HCT116 (cell line): ENCODE results near the gene OR13H1. TPM values are rescaled to one million over a fixed set of nuclear protein-coding genes. Genes with fewer than 3 reads are reported as not detected.

Source experiments
- ATAC-seq: fragments of 200-7000 bp; cut with Tn5 transposase; 2 replicates; pipeline ENCODE4 v1.9.1; 2020; ENCODE audit warnings: mild to moderate bottlenecking, moderate library complexity
- BruUV-seq: library from RNA; stranded (reverse); fragments of 400-500 nt; replicated peaks from 2 replicates; lab custom pipeline; 2021; lab: Mats Ljungman, UMichigan
- CTCF ChIA-PET: fragments of 300-600 bp; sonication (Branson Sonifier 250); formaldehyde crosslinking; loops from one replicate; lab custom pipeline; 2021; ENCODE audit warnings: antibody characterized with exemption; lab: Charles Lee
- POLR2A ChIA-PET: fragments of 300-600, 350-600 bp; sonication (Branson Sonifier 250); formaldehyde crosslinking; loops from one replicate; lab custom pipeline; 2021; ENCODE audit warnings: antibody characterized with exemption; lab: Charles Lee
- RAD21 ChIA-PET, 2 experiments: fragments of 300-600 bp; sonication (Branson Sonifier 250); formaldehyde crosslinking; loops; one replicate each; lab custom pipeline; 2023; ENCODE audit warnings: low total read pairs in 2 of 2; ENCODE audit not compliant: uncharacterized antibody in 2 of 2, unreplicated experiment in 2 of 2, low non-redundant PET in 1 of 2; lab: Charles Lee
- DNase-seq: peaks from one replicate; pipeline ENCODE4 v3.0.0-alpha.2; 2010; ENCODE audit warnings: low read depth, low spot score
- H2AFZ ChIP-seq: fragments of 200-600 bp; shearing (Covaris generic), sonication (generic); 2 replicates; pipeline ENCODE4 v1.6.1; 2017; ENCODE audit warnings: low read depth, mixed run types, mixed read lengths, antibody characterized with exemption, low read length; ENCODE audit not compliant: poor library complexity, severe bottlenecking
- H3K27ac ChIP-seq: 2 replicates; pipeline ENCODE4 v1.5.1; 2012; ENCODE audit warnings: low read depth, low read length
- H3K27me3 ChIP-seq: fragments of 200-600 bp; sonication (generic); 2 replicates; pipeline ENCODE4 v1.6.1; 2016; ENCODE audit warnings: mixed run types, low read length, mixed read lengths; ENCODE audit not compliant: insufficient read depth
- H3K36me3 ChIP-seq, 2 experiments: fragments of 200-500 bp in 1 of 2; fragments of 200-600 bp in 1 of 2; sonication (Bioruptor generic) in 1 of 2; sonication (generic) in 1 of 2; 2 replicates each; pipeline versions ENCODE4 v1.5.1 to v1.6.1; 2014 to 2016; ENCODE audit warnings: low read length in 2 of 2, inconsistent platforms in 1 of 2, mixed read lengths in 1 of 2, mixed run types in 1 of 2; ENCODE audit not compliant: insufficient read depth in 2 of 2, control insufficient read depth in 1 of 2
- H3K4me1 ChIP-seq, 2 experiments: fragments of 200-600 bp in 1 of 2; sonication (generic) in 1 of 2; 2 replicates each; pipeline versions ENCODE4 v1.5.1 to v1.6.1; 2012 to 2017; ENCODE audit warnings: low read length in 2 of 2, inconsistent platforms in 1 of 2, mild to moderate bottlenecking in 1 of 2, mixed read lengths in 1 of 2, mixed run types in 1 of 2, moderate library complexity in 1 of 2; ENCODE audit not compliant: insufficient read depth in 2 of 2, control insufficient read depth in 1 of 2
- H3K4me2 ChIP-seq: fragments of 200-600 bp; sonication (generic); 2 replicates; pipeline ENCODE4 v1.6.1; 2017; ENCODE audit warnings: mixed run types, low read length, mixed read lengths
- H3K4me3 ChIP-seq, 2 experiments: fragments of 200-600 bp in 1 of 2; sonication (generic) in 1 of 2; replicated peaks in 1 of 2; 2 replicates each; pipeline ENCODE4 v1.5.1; 2011 to 2016; ENCODE audit warnings: low read length in 2 of 2, control low read depth in 1 of 2, low read depth in 1 of 2, mild to moderate bottlenecking in 1 of 2, mixed read lengths in 1 of 2, mixed run types in 1 of 2
- H3K79me2 ChIP-seq: fragments of 200-600 bp; sonication (generic); 2 replicates; pipeline ENCODE4 v1.6.1; 2017; ENCODE audit warnings: mild to moderate bottlenecking, mixed run types, low read length, moderate library complexity, mixed read lengths; ENCODE audit not compliant: insufficient read depth
- H3K9ac ChIP-seq: fragments of 200-600 bp; sonication (generic); 2 replicates; pipeline ENCODE4 v1.6.1; 2016; ENCODE audit warnings: low read length, mixed read lengths
- H3K9me2 ChIP-seq: fragments of 200-600 bp; sonication (generic), shearing (Covaris generic); 2 replicates; pipeline ENCODE4 v1.6.1; 2017; ENCODE audit warnings: mixed run types, mild to moderate bottlenecking, moderate library complexity; ENCODE audit not compliant: insufficient read depth
- H3K9me3 ChIP-seq, 2 experiments: fragments of 200-500 bp in 1 of 2; fragments of 200-600 bp in 1 of 2; sonication (Bioruptor generic) in 1 of 2; sonication (generic) in 1 of 2; 2 replicates each; pipeline ENCODE4 v1.6.1; 2014 to 2017; ENCODE audit warnings: low read length in 2 of 2, mixed read lengths in 2 of 2, inconsistent platforms in 1 of 2, low read depth in 1 of 2, mild to moderate bottlenecking in 1 of 2, mixed run types in 1 of 2, moderate library complexity in 1 of 2; ENCODE audit not compliant: control insufficient read depth in 1 of 2, insufficient read depth in 1 of 2
- H4K20me1 ChIP-seq: fragments of 200-600 bp; sonication (generic), shearing (Covaris generic); 2 replicates; pipeline ENCODE4 v1.6.1; 2017; ENCODE audit warnings: mixed run types, mild to moderate bottlenecking, moderate library complexity; ENCODE audit not compliant: insufficient read depth
- CBX3 ChIP-seq: IDR thresholded peaks from 2 replicates; pipeline ENCODE4 v1.6.1; 2012; ENCODE audit warnings: low read depth
- EGR1 ChIP-seq: IDR thresholded peaks from 2 replicates; pipeline ENCODE4 v1.6.1; 2012; ENCODE audit warnings: low read depth
- ELF1 ChIP-seq: IDR thresholded peaks from 2 replicates; pipeline ENCODE4 v1.6.1; 2012; ENCODE audit warnings: low read depth, borderline replicate concordance
- SP1 ChIP-seq: IDR thresholded peaks from 2 replicates; pipeline ENCODE4 v1.6.1; 2012; ENCODE audit warnings: low read depth
- ZBTB33 ChIP-seq: IDR thresholded peaks from 2 replicates; pipeline ENCODE4 v1.6.1; 2011; ENCODE audit warnings: mild to moderate bottlenecking, low read length, moderate library complexity; ENCODE audit not compliant: insufficient replicate concordance; ENCODE audit errors: extremely low read depth
- ZNF274 ChIP-seq: fragments of 200-500 bp; sonication (Bioruptor generic); IDR thresholded peaks from 2 replicates; pipeline ENCODE4 v1.6.1; 2014; ENCODE audit warnings: mild to moderate bottlenecking, low read depth, low read length, inconsistent platforms
- intact Hi-C: fragments of 100-400 bp; cut with micrococcal nuclease; formaldehyde crosslinking; loops from 2 replicates; pipeline ENCODE4 v1.10.0; 2022
- total RNA-seq: library from RNA; stranded (reverse); gene quantifications from one replicate; pipeline ENCODE4 v1.2.1, GENCODE V29; 2021; ENCODE audit not compliant: unreplicated experiment
- TF ChIP-seq, protein P1 (sequence below): IDR thresholded peaks from 2 replicates; pipeline ENCODE4 v1.6.1; 2012; ENCODE audit warnings: low read depth
- TF ChIP-seq, protein P2 (sequence below), 3 experiments: fragments of 200-600 bp in 1 of 3; sonication (generic) in 1 of 3; IDR thresholded peaks in 2 of 3; conservative IDR thresholded peaks in 1 of 3; 2 replicates each; pipeline ENCODE4 v1.5.1; 2012 to 2017; ENCODE audit warnings: low read depth in 2 of 3, low read length in 2 of 3, antibody characterized with exemption in 1 of 3, borderline replicate concordance in 1 of 3, control low read depth in 1 of 3, mild to moderate bottlenecking in 1 of 3, mixed read lengths in 1 of 3, mixed run types in 1 of 3, moderate library complexity in 1 of 3; ENCODE audit not compliant: insufficient read depth in 1 of 3
- TF ChIP-seq, protein P3 (sequence below): IDR thresholded peaks from 2 replicates; pipeline ENCODE4 v1.6.1; 2012

OR13H1 gene
- total RNA-seq, 1 experiment from 2014 or later = not detected

- H3K79me2 ChIP-seq = no peaks in the 10 kb centered on the region
- no TSS peak for BruUV-seq
- DNase-seq (no peak), ATAC-seq (no peak)
- H3K9me3 ChIP-seq = no peaks in the 10 kb centered on the region
- H3K27ac ChIP-seq = no peak overlapping the region
- H2AFZ ChIP-seq = no peak overlapping the region
- no peaks in the 10 kb centered on the region for H3K36me3 ChIP-seq
- H3K27me3 ChIP-seq = no peaks in the 10 kb centered on the region
- H3K4me3 ChIP-seq = no peak overlapping the region
- no peak overlapping the region for H3K4me2 ChIP-seq
- TF ChIP-seq EGR1 (no peak), SP1 (no peak), ZBTB33 (no peak), ELF1 (no peak), CBX3 (no peak), ZNF274 (no peak)
- TF ChIP-seq, protein P1, sequence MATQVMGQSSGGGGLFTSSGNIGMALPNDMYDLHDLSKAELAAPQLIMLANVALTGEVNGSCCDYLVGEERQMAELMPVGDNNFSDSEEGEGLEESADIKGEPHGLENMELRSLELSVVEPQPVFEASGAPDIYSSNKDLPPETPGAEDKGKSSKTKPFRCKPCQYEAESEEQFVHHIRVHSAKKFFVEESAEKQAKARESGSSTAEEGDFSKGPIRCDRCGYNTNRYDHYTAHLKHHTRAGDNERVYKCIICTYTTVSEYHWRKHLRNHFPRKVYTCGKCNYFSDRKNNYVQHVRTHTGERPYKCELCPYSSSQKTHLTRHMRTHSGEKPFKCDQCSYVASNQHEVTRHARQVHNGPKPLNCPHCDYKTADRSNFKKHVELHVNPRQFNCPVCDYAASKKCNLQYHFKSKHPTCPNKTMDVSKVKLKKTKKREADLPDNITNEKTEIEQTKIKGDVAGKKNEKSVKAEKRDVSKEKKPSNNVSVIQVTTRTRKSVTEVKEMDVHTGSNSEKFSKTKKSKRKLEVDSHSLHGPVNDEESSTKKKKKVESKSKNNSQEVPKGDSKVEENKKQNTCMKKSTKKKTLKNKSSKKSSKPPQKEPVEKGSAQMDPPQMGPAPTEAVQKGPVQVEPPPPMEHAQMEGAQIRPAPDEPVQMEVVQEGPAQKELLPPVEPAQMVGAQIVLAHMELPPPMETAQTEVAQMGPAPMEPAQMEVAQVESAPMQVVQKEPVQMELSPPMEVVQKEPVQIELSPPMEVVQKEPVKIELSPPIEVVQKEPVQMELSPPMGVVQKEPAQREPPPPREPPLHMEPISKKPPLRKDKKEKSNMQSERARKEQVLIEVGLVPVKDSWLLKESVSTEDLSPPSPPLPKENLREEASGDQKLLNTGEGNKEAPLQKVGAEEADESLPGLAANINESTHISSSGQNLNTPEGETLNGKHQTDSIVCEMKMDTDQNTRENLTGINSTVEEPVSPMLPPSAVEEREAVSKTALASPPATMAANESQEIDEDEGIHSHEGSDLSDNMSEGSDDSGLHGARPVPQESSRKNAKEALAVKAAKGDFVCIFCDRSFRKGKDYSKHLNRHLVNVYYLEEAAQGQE = no peak
- TF ChIP-seq, protein P2, sequence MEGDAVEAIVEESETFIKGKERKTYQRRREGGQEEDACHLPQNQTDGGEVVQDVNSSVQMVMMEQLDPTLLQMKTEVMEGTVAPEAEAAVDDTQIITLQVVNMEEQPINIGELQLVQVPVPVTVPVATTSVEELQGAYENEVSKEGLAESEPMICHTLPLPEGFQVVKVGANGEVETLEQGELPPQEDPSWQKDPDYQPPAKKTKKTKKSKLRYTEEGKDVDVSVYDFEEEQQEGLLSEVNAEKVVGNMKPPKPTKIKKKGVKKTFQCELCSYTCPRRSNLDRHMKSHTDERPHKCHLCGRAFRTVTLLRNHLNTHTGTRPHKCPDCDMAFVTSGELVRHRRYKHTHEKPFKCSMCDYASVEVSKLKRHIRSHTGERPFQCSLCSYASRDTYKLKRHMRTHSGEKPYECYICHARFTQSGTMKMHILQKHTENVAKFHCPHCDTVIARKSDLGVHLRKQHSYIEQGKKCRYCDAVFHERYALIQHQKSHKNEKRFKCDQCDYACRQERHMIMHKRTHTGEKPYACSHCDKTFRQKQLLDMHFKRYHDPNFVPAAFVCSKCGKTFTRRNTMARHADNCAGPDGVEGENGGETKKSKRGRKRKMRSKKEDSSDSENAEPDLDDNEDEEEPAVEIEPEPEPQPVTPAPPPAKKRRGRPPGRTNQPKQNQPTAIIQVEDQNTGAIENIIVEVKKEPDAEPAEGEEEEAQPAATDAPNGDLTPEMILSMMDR (IDR thresholded peaks at IDR 0.05 in 2 of 3, conservative IDR thresholded peaks at IDR 0.05 in 1 of 3; ENCODE audit: borderline replicate concordance in 1 of 3, insufficient read depth in 1 of 3, low read depth in 2 of 3, low read length in 2 of 3) = peak in 2 of 3 experiments; percentile 8 to 24; a peak in 1 of 6 replicates
- TF ChIP-seq, protein P3, sequence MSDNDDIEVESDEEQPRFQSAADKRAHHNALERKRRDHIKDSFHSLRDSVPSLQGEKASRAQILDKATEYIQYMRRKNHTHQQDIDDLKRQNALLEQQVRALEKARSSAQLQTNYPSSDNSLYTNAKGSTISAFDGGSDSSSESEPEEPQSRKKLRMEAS = no peak
- TF ChIP-seq, all 23 proteins: peak for 1
- Histone ChIP-seq H4K20me1 (no peaks in the 10 kb centered on the region), H3K9me2 (no peaks in the 10 kb centered on the region), H3K9ac (no peak overlapping the region), H3K4me1 (no peaks in the 10 kb centered on the region)
- intact Hi-C loops = no loop called here
- ChIA-PET RAD21 (no interaction called here), CTCF (no interaction called here), POLR2A (no interaction called here)
Observed at GRCh38 chrX:131544218-131544617, 344 bp downstream of the OR13H1 start.
